H1 (cell line): ENCODE results near the gene GPRASP1. TPM values are rescaled to one million over a fixed set of nuclear protein-coding genes. Genes with fewer than 3 reads are reported as not detected.

Experiments used
- CTCF ChIA-PET: fragments of 300-600 bp; sonication (Branson Sonifier 250); formaldehyde crosslinking; loops from one replicate; lab custom pipeline; 2021; ENCODE audit not compliant: partially characterized antibody; lab: Charles Lee
- POLR2A ChIA-PET: fragments of 300-600 bp; sonication (Branson Sonifier 250); formaldehyde crosslinking; loops from one replicate; lab custom pipeline; 2021; ENCODE audit warnings: inconsistent platforms; ENCODE audit not compliant: partially characterized antibody; lab: Charles Lee
- DNase-seq, 2 experiments: peaks; one replicate each; pipeline versions ENCODE4 v3.0.0 to v3.0.0-alpha.2; 2010 to 2022; ENCODE audit warnings: low spot score in 2 of 2, low read depth in 1 of 2, mixed read lengths in 1 of 2
- FAIRE-seq: peaks from 2 replicates; lab custom pipeline; 2011; peaks lifted over from hg19 to GRCh38; lab: Jason Lieb, UNC
- H2AFZ ChIP-seq: 2 replicates; pipeline ENCODE4 v1.8.1; 2012; ENCODE audit warnings: low read length, inconsistent platforms
- H2AK5ac ChIP-seq: 2 replicates; pipeline ENCODE4 v1.6.1; 2013; ENCODE audit warnings: low read depth, low read length
- H2BK120ac ChIP-seq: replicated peaks from 2 replicates; pipeline ENCODE3; 2013; ENCODE audit warnings: low read depth, low read length, inconsistent platforms
- H2BK12ac ChIP-seq: 2 replicates; pipeline ENCODE4 v1.6.1; 2013; ENCODE audit warnings: low read depth, low read length
- H2BK15ac ChIP-seq: 2 replicates; pipeline ENCODE4 v1.6.1; 2013; ENCODE audit warnings: low read length
- H2BK20ac ChIP-seq: 2 replicates; pipeline ENCODE4 v1.6.1; 2013; ENCODE audit warnings: low read length
- H2BK5ac ChIP-seq: 2 replicates; pipeline ENCODE4 v1.6.1; 2013; ENCODE audit warnings: low read depth, low read length
- H3K14ac ChIP-seq: 2 replicates; pipeline ENCODE4 v1.6.1; 2013; ENCODE audit warnings: inconsistent platforms; ENCODE audit not compliant: insufficient read length
- H3K18ac ChIP-seq: 2 replicates; pipeline ENCODE4 v1.6.1; 2013; ENCODE audit warnings: low read length; ENCODE audit errors: extremely low read depth
- H3K23ac ChIP-seq: 2 replicates; pipeline ENCODE4 v1.6.1; 2013; ENCODE audit warnings: inconsistent platforms; ENCODE audit not compliant: insufficient read length
- H3K23me2 ChIP-seq: 2 replicates; pipeline ENCODE4 v1.6.1; 2013; ENCODE audit warnings: low read depth, low read length
- H3K27ac ChIP-seq: 2 replicates; pipeline ENCODE4 v1.6.1; 2011; ENCODE audit warnings: low read depth, low read length, inconsistent platforms
- H3K27me3 ChIP-seq, 4 experiments: replicated peaks in 1 of 4; 1 replicate in 1 of 4; 2 replicates in 3 of 4; pipeline versions ENCODE4 v1.6.1 to v1.8.1; 2011 to 2013; ENCODE audit warnings: low read length in 3 of 4, mild to moderate bottlenecking in 3 of 4, inconsistent platforms in 2 of 4, mixed read lengths in 2 of 4, moderate library complexity in 1 of 4; ENCODE audit not compliant: control insufficient read depth in 3 of 4, insufficient read depth in 3 of 4; ENCODE audit errors: extremely low read depth in 1 of 4
- H3K36me3 ChIP-seq, 4 experiments: 2 replicates each; pipeline versions ENCODE4 v1.6.1 to v1.8.1; 2011 to 2013; ENCODE audit warnings: mild to moderate bottlenecking in 4 of 4, low read length in 3 of 4, moderate library complexity in 2 of 4, control low read depth in 1 of 4, inconsistent platforms in 1 of 4; ENCODE audit not compliant: insufficient read depth in 4 of 4, control insufficient read depth in 2 of 4
- H3K4ac ChIP-seq: replicated peaks from 2 replicates; pipeline ENCODE3; 2013; ENCODE audit warnings: low read length, low read depth, mixed read lengths, inconsistent platforms; ENCODE audit not compliant: insufficient read length
- H3K4me1 ChIP-seq, 4 experiments: replicated peaks in 1 of 4; 1 replicate in 1 of 4; 2 replicates in 3 of 4; pipeline versions ENCODE4 v1.6.1 to v1.8.1; 2011 to 2013; ENCODE audit warnings: low read length in 3 of 4, inconsistent platforms in 2 of 4, mixed read lengths in 1 of 4; ENCODE audit not compliant: insufficient read depth in 4 of 4, control insufficient read depth in 3 of 4
- H3K4me2 ChIP-seq, 2 experiments: 2 replicates each; pipeline versions ENCODE4 v1.6.1 to v1.8.1; 2011 to 2013; ENCODE audit warnings: low read depth in 2 of 2, low read length in 2 of 2, control low read depth in 1 of 2, inconsistent platforms in 1 of 2, mild to moderate bottlenecking in 1 of 2; ENCODE audit not compliant: insufficient read depth in 1 of 2
- H3K4me3 ChIP-seq, 4 experiments: fragments of 200-600, 300-600 bp in 1 of 4; sonication (generic), shearing (Covaris generic), sonication (Bioruptor Twin) in 1 of 4; 2 replicates each; pipeline versions ENCODE4 v1.5.1 to v1.8.1; 2011 to 2016; ENCODE audit warnings: low read length in 4 of 4, low read depth in 3 of 4, control low read depth in 2 of 4, inconsistent platforms in 2 of 4, mild to moderate bottlenecking in 2 of 4, mixed read lengths in 1 of 4, moderate library complexity in 1 of 4; ENCODE audit not compliant: insufficient read depth in 2 of 4; ENCODE audit errors: extremely low read depth in 1 of 4
- H3K56ac ChIP-seq: replicated peaks from 2 replicates; pipeline ENCODE3; 2013; ENCODE audit warnings: low read depth, mild to moderate bottlenecking, mixed read lengths, low read length, inconsistent platforms; ENCODE audit not compliant: insufficient read length
- H3K79me1 ChIP-seq: 2 replicates; pipeline ENCODE4 v1.6.1; 2013; ENCODE audit warnings: low read depth, low read length, control low read depth
- H3K79me2 ChIP-seq, 2 experiments: 2 replicates each; pipeline versions ENCODE4 v1.6.1 to v1.8.1; 2012 to 2013; ENCODE audit warnings: low read length in 2 of 2, mild to moderate bottlenecking in 2 of 2, inconsistent platforms in 1 of 2; ENCODE audit not compliant: insufficient read depth in 2 of 2, control insufficient read depth in 1 of 2
- H3K9ac ChIP-seq, 4 experiments: replicated peaks in 1 of 4; 1 replicate in 1 of 4; 2 replicates in 3 of 4; pipeline versions ENCODE4 v1.6.1 to v1.8.1; 2011 to 2013; ENCODE audit warnings: low read depth in 3 of 4, low read length in 3 of 4, control low read depth in 2 of 4, mild to moderate bottlenecking in 2 of 4, moderate library complexity in 2 of 4, inconsistent platforms in 1 of 4; ENCODE audit errors: extremely low read depth in 1 of 4
- H3K9me3 ChIP-seq, 2 experiments: 2 replicates each; pipeline versions ENCODE4 v1.6.1 to v1.8.1; 2012 to 2013; ENCODE audit warnings: mild to moderate bottlenecking in 2 of 2, moderate library complexity in 2 of 2, control low read depth in 1 of 2, inconsistent platforms in 1 of 2, low read depth in 1 of 2, low read length in 1 of 2, mixed read lengths in 1 of 2; ENCODE audit not compliant: insufficient read depth in 2 of 2
- H4K20me1 ChIP-seq, 2 experiments: replicated peaks in 1 of 2; 2 replicates each; pipeline versions ENCODE3 to v1.8.1; 2011 to 2013; ENCODE audit warnings: inconsistent platforms in 2 of 2, low read length in 2 of 2, mild to moderate bottlenecking in 1 of 2; ENCODE audit not compliant: insufficient read depth in 2 of 2, control insufficient read depth in 1 of 2
- H4K5ac ChIP-seq: 2 replicates; pipeline ENCODE4 v1.6.1; 2013; ENCODE audit warnings: low read length, low read depth, mixed read lengths, inconsistent platforms; ENCODE audit not compliant: insufficient read length
- H4K8ac ChIP-seq: 2 replicates; pipeline ENCODE4 v1.8.0; 2013; ENCODE audit warnings: mild to moderate bottlenecking, moderate library complexity, low read length, inconsistent platforms; ENCODE audit not compliant: insufficient read depth; ENCODE audit errors: extremely low read depth
- H4K91ac ChIP-seq: replicated peaks from 2 replicates; pipeline ENCODE3; 2013; ENCODE audit warnings: low read length, mixed read lengths, inconsistent platforms; ENCODE audit not compliant: insufficient read length
- CREB1 ChIP-seq: IDR thresholded peaks from 2 replicates; pipeline ENCODE4 v1.6.1; 2012; ENCODE audit warnings: inconsistent platforms
- GTF2F1 ChIP-seq: IDR thresholded peaks from 2 replicates; pipeline ENCODE4 v1.6.1; 2012; ENCODE audit warnings: low read depth, low read length, improper control_type of control experiment, borderline replicate concordance
- JUN ChIP-seq: IDR thresholded peaks from 2 replicates; pipeline ENCODE4 v1.6.1; 2011; ENCODE audit warnings: low read depth, mild to moderate bottlenecking, improper control_type of control experiment, low read length
- JUND ChIP-seq: IDR thresholded peaks from 2 replicates; pipeline ENCODE4 v1.6.1; 2011; ENCODE audit warnings: mild to moderate bottlenecking, improper control_type of control experiment, low read length
- RBBP5 ChIP-seq: IDR thresholded peaks from 2 replicates; pipeline ENCODE4 v1.7.1; 2012; ENCODE audit warnings: low read depth, mild to moderate bottlenecking, inconsistent platforms, low read length, moderate library complexity, borderline replicate concordance
- SP1 ChIP-seq: IDR thresholded peaks from 2 replicates; pipeline ENCODE4 v1.6.1; 2011; ENCODE audit warnings: low read depth, low read length
- TEAD4 ChIP-seq: IDR thresholded peaks from 2 replicates; pipeline ENCODE4 v1.6.1; 2012; ENCODE audit warnings: low read depth, low read length, inconsistent platforms, mixed read lengths
- WGBS, 2 experiments: shearing (Covaris generic) in 1 of 2; methylation state at CpG; one replicate each; pipeline versions ENCODE4 v1.1.6 to v1.1.7; 2013 to 2015; ENCODE audit warnings: low lambda C conversion rate in 2 of 2, mixed read lengths in 2 of 2, inconsistent platforms in 1 of 2, low coverage in 1 of 2, missing lambda C conversion rate in 1 of 2; ENCODE audit not compliant: insufficient replicate concordance in 2 of 2, insufficient coverage in 1 of 2, insufficient read length in 1 of 2; ENCODE audit errors: extremely low coverage in 1 of 2, missing lambda C conversion rate in 1 of 2; 5-methylcytosine and 5-hydroxymethylcytosine counted together
- polyA plus RNA-seq, 7 experiments: library from polyadenylated mRNA; depleted of rRNA in 3 of 7; stranded (reverse) in 5 of 7; unstranded in 2 of 7; fragments of >200 nt in 5 of 7; fragments of 200-250 nt in 2 of 7; gene quantifications; 1 replicate in 5 of 7; 2 replicates in 1 of 7; 4 replicates in 1 of 7; pipeline versions ENCODE4 v1.2.1 to v1.2.3, GENCODE V29; 2011 to 2013; ENCODE audit warnings: missing spikeins in 2 of 7, mixed read lengths in 2 of 7
- total RNA-seq: library from RNA; stranded (reverse); fragmentation: NEBNext Ultra II Directional; extraction: Animal tissue kit (Norgen Biotek cat#: 25700); gene quantifications from 2 replicates; pipeline ENCODE4 v1.2.1, GENCODE V29; 2021

Gene GPRASP1
- total and polyA plus RNA-seq, 2 of the 8 experiments (the other 6 are each of a cell fraction or from before 2014, with no cell fraction given), result 0.65 to 2.0 TPM

DNA sequence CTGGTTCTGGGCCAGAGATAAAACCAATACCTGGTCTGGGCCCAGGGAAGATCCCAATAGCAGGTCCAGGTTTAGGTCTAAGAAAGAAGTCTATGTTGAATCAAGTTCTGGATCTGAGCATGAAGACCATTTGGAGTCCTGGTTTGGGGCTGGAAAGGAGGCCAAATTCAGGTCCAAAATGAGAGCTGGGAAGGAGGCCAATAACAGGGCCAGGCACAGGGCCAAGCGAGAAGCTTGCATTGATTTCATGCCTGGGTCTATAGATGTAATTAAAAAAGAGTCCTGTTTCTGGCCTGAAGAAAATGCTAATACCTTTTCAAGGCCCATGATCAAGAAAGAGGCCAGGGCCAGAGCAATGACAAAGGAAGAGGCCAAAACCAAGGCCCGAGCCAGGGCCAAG is 3.4 kb downstream of the GPRASP1 start:
- Histone ChIP-seq H3K4me2 (no peak overlapping the region), H3K18ac (no peak overlapping the region), H3K4me1 (peaks cover 0 to 2% (median 0%) of the 10 kb centered on the region in 4 experiments; a peak in 1 of 7 replicates), H3K79me1 (no peaks in the 10 kb centered on the region), H3K79me2 (no peaks in the 10 kb centered on the region), H2BK12ac (no peak overlapping the region), H4K91ac (no peak overlapping the region), H3K36me3 (no peaks in the 10 kb centered on the region), H4K20me1 (no peaks in the 10 kb centered on the region), H3K23ac (no peak overlapping the region), H2BK5ac (no peak overlapping the region), H2AK5ac (no peak overlapping the region), H3K56ac (no peak overlapping the region), H4K5ac (no peak overlapping the region), H2AFZ (no peak overlapping the region), H3K23me2 (peaks cover 5% of the 10 kb centered on the region; the same call in 1 of the 2 replicates), H3K27ac (no peak overlapping the region), H2BK20ac (no peak overlapping the region), H3K4ac (no peak overlapping the region), H3K9me3 (no peaks in the 10 kb centered on the region), H3K4me3 (no peak overlapping the region), H3K9ac (no peak overlapping the region), H2BK15ac (no peak overlapping the region), H4K8ac (no peak overlapping the region), H3K14ac (no peak overlapping the region), H3K27me3 (no peaks in the 10 kb centered on the region; a peak in 3 of 7 replicates), H2BK120ac (no peak overlapping the region)
- DNase-seq, result no peak
- POLR2A ChIA-PET, result no interaction called here
- 100% methylated on average over 1 of the region's 2 CpGs; no CpG with 5 or more reads in 1 of the 2 experiments for WGBS, 2 experiments
- no peak for FAIRE-seq
- CTCF ChIA-PET, result no interaction called here
- no peak for TF ChIP-seq RBBP5
- TF ChIP-seq TEAD4, result no peak
- TF ChIP-seq JUND, result no peak
- TF ChIP-seq CREB1, result no peak
- TF ChIP-seq SP1, result no peak
- TF ChIP-seq GTF2F1, result no peak
- TF ChIP-seq JUN, result no peak
